ENCODE results near the gene IGSF3. TPM values are rescaled to one million over a fixed set of nuclear protein-coding genes. Genes with fewer than 3 reads are reported as not detected.

Gene IGSF3
- total and polyA plus RNA-seq, 2 donors (not counting 1 experiment from before 2014, with no cell fraction given): under 0.01 to 0.02 TPM

DNA sequence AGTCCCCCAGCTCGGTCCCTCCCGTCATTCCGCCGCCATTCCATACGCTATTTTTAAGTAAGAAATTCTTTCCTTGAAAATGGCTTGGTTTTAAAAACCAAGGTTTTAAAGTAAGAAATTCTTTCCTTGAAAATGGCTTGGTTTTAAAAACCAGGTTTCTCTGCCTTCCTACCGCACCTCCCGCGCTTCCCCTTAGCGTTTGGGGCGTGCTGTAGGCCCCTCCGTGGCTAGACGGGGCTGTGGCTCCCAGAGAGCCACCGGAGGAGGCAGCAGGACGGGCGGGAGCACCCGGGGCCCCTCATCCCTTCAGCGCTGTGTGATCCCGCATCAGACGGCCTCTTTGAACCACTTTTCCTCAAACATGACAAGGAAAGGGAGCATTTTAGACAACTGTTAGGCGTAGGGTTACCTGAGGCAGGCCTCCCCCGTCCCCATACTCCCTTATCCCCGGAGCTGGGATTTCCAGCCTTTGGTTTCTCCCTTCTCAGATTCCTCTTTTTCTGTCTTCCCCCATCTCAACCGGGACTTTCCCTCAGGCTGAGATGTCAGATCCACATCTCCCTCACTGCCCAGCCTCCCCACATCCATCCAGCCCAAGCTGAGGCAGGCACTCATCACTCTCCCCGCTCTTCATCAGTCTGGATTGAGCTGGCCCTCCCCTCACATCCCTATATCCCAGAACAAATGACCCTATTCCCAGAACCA is 96.2 kb downstream of the IGSF3 start:
- Histone ChIP-seq H3K79me2 (ENCODE audit: control insufficient read depth, insufficient read depth, low read length) (no peaks in the 10 kb centered on the region), H3K4me2 (ENCODE audit: extremely low read depth, insufficient read depth, low read length) (peak overlapping the region; percentile 73), H4K20me1 (ENCODE audit: control insufficient read depth, extremely low read depth, insufficient read depth, low read length) (no peaks in the 10 kb centered on the region), H3K4me3 (replicated peaks in 1 of 4; ENCODE audit: control extremely low read depth in 1 of 4, insufficient read depth in 1 of 4, low read depth in 3 of 4, low read length in 4 of 4) (peak overlapping the region; percentile 49 to 83 (median 60)), H2AFZ (ENCODE audit: low read length) (peak overlapping the region; percentile 78), H3K27ac (ENCODE audit: insufficient read depth, low read length) (peak overlapping the region; percentile 10), H3K9me3 (ENCODE audit: control insufficient read depth, insufficient read depth, low read depth, low read length) (no peaks in the 10 kb centered on the region), H3K27me3 (ENCODE audit: control insufficient read depth, insufficient read depth, low read length) (peaks cover 4% of the 10 kb centered on the region), H3K36me3 (ENCODE audit: control insufficient read depth, insufficient read depth, low read length) (no peaks in the 10 kb centered on the region), H3K9ac (ENCODE audit: insufficient read depth, low read length) (peak overlapping the region; percentile 34), H3K4me1 (ENCODE audit: control insufficient read depth, extremely low read depth, insufficient read depth, low read length) (peaks cover 3% of the 10 kb centered on the region)
- DNase-seq (ENCODE audit: low read depth in 2 of 2): no peak
- TF ChIP-seq EZH2 (IDR thresholded peaks at IDR 0.05; ENCODE audit: low read length, missing control alignments): no peak
- TF ChIP-seq, protein P1, sequence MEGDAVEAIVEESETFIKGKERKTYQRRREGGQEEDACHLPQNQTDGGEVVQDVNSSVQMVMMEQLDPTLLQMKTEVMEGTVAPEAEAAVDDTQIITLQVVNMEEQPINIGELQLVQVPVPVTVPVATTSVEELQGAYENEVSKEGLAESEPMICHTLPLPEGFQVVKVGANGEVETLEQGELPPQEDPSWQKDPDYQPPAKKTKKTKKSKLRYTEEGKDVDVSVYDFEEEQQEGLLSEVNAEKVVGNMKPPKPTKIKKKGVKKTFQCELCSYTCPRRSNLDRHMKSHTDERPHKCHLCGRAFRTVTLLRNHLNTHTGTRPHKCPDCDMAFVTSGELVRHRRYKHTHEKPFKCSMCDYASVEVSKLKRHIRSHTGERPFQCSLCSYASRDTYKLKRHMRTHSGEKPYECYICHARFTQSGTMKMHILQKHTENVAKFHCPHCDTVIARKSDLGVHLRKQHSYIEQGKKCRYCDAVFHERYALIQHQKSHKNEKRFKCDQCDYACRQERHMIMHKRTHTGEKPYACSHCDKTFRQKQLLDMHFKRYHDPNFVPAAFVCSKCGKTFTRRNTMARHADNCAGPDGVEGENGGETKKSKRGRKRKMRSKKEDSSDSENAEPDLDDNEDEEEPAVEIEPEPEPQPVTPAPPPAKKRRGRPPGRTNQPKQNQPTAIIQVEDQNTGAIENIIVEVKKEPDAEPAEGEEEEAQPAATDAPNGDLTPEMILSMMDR (conservative IDR thresholded peaks at IDR 0.05 in 1 of 2, IDR thresholded peaks at IDR 0.05 in 1 of 2; ENCODE audit: low read depth in 1 of 2, low read length in 2 of 2): no peak

DNA sequence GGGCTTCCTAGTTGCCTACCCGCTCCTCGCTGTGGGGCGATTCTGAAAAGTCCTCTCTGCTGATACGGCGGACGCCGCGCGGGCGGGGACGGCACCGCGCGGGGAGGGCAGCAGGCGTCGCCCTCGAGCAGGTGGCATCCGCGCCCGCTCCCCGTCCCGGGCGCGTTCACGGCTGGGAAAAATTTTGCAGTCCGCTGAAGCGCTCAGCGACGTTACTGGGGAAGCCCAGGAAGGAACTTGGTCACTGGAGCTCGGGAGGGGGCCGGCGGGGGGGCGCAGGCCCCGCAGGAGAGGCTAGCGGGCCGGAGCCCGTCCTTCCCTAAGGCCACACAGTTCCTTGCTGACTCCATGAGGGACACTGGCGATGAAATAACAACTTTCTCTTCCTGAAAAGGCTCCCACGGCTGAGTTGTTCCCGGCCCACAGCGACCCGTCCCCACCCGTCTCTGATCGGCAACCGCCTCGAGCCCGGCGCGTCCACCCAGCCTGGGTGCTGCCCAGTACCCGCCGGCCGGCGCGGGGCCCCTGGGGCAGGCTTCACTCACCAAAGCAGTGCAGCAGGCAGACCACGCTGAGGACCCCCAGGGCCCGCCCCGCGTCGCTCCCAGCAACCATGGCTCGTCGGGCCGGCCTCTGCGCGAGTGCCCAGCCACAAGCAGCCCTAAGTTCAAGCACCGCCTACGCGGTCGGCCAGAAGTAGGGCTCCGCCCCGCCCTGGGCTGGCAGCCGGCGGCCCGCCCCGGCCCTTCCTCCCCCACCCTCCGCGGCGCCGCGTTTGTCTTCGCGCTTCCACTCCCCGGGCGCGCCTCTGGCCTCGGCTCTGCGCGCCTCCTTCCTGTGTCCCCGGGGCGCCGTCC is 96.9 kb downstream of the IGSF3 start, which contains the start of gene CD58:
Gene CD58, minus strand, starts transcription at position 669 of the 857 bp plus-strand sequence. Its CDS starts 54 bp downstream, at position 615.
- peak within 1 kb of the TSS; percentile 73 for H3K4me2 ChIP-seq (ENCODE audit: extremely low read depth, insufficient read depth, low read length)
- H3K36me3 ChIP-seq (ENCODE audit: control insufficient read depth, insufficient read depth, low read length): no peaks in the 10 kb centered on the region
- H3K4me1 ChIP-seq (ENCODE audit: control insufficient read depth, extremely low read depth, insufficient read depth, low read length): peaks cover 3% of the 10 kb centered on the region
- peak within 1 kb of the TSS; percentile 81 for H2AFZ ChIP-seq (ENCODE audit: low read length)
- H3K27me3 ChIP-seq (ENCODE audit: control insufficient read depth, insufficient read depth, low read length): peaks cover 4% of the 10 kb centered on the region
- H3K79me2 ChIP-seq (ENCODE audit: control insufficient read depth, insufficient read depth, low read length): no peaks in the 10 kb centered on the region
- no peaks in the 10 kb centered on the region for H3K9me3 ChIP-seq (ENCODE audit: control insufficient read depth, insufficient read depth, low read depth, low read length)
- H3K27ac ChIP-seq (ENCODE audit: insufficient read depth, low read length): peak within 1 kb of the TSS; percentile 56
- DNase-seq (ENCODE audit: low read depth in 2 of 2): peak; percentile 76 to 84
- peak within 1 kb of the TSS; percentile 73 for H3K9ac ChIP-seq (ENCODE audit: insufficient read depth, low read length)
- no peaks in the 10 kb centered on the region for H4K20me1 ChIP-seq (ENCODE audit: control insufficient read depth, extremely low read depth, insufficient read depth, low read length)
- TF ChIP-seq EZH2 (IDR thresholded peaks at IDR 0.05; ENCODE audit: low read length, missing control alignments): no peak
- TF ChIP-seq, protein P1 (conservative IDR thresholded peaks at IDR 0.05 in 1 of 2, IDR thresholded peaks at IDR 0.05 in 1 of 2; ENCODE audit: low read depth in 1 of 2, low read length in 2 of 2): peak; percentile 32 to 41
- peak within 1 kb of the TSS; percentile 57 to 83 (median 70) for H3K4me3 ChIP-seq (replicated peaks in 1 of 4; ENCODE audit: control extremely low read depth in 1 of 4, insufficient read depth in 1 of 4, low read depth in 3 of 4, low read length in 4 of 4)

DNA sequence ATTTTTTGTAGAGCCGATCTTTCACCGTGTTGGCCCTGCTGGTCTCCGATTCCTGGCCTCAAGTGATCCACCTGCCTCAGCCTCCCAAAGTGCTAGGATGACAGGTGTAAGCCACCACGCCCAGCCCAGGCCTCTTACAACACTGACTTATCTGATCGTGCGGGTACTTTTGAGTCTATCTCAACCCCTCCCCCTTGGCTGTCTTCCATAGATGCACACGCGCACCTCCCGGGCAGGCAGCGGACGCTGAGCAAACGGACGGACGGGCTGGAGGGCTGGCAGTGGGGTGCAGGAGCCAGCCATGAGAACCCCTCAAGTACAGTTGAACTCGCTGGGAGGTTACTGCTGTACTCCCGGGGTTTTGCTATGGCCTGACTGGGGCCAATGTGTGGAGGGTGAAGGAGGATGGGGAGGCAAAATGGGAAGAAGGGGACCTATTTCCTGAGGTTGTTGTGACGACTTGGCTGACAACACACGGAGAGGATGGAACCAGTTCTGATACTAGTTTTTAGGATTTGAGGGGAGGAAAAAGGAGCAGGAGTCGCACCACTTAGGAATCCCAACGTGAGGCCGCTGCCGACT is 97.7 kb downstream of the IGSF3 start:
- peak overlapping the region; percentile 73 for H3K9ac ChIP-seq (ENCODE audit: insufficient read depth, low read length)
- no peaks in the 10 kb centered on the region for H3K36me3 ChIP-seq (ENCODE audit: control insufficient read depth, insufficient read depth, low read length)
- peak overlapping the region; percentile 13 for H2AFZ ChIP-seq (ENCODE audit: low read length)
- no peaks in the 10 kb centered on the region for H3K9me3 ChIP-seq (ENCODE audit: control insufficient read depth, insufficient read depth, low read depth, low read length)
- no peak overlapping the region for H3K27ac ChIP-seq (ENCODE audit: insufficient read depth, low read length)
- no peaks in the 10 kb centered on the region for H3K79me2 ChIP-seq (ENCODE audit: control insufficient read depth, insufficient read depth, low read length)
- DNase-seq (ENCODE audit: low read depth in 2 of 2): peak in 1 of 2 donors; percentile 37
- peaks cover 3% of the 10 kb centered on the region for H3K4me1 ChIP-seq (ENCODE audit: control insufficient read depth, extremely low read depth, insufficient read depth, low read length)
- TF ChIP-seq EZH2 (IDR thresholded peaks at IDR 0.05; ENCODE audit: low read length, missing control alignments): no peak
- TF ChIP-seq, protein P1 (conservative IDR thresholded peaks at IDR 0.05 in 1 of 2, IDR thresholded peaks at IDR 0.05 in 1 of 2; ENCODE audit: low read depth in 1 of 2, low read length in 2 of 2): no peak
- peak overlapping the region; percentile 6 for H3K4me2 ChIP-seq (ENCODE audit: extremely low read depth, insufficient read depth, low read length)
- H3K27me3 ChIP-seq (ENCODE audit: control insufficient read depth, insufficient read depth, low read length): peaks cover 4% of the 10 kb centered on the region
- H3K4me3 ChIP-seq (replicated peaks in 1 of 4; ENCODE audit: control extremely low read depth in 1 of 4, insufficient read depth in 1 of 4, low read depth in 3 of 4, low read length in 4 of 4): peak overlapping the region; percentile 55 to 83 (median 60)
- no peaks in the 10 kb centered on the region for H4K20me1 ChIP-seq (ENCODE audit: control insufficient read depth, extremely low read depth, insufficient read depth, low read length)
